Right atrium auricular region (tissue), 2 donors: ENCODE measurements around the gene SGCA. TPM values are rescaled to one million over a fixed set of nuclear protein-coding genes. Genes with fewer than 3 reads are reported as not detected.

Experiments used
- DNase-seq: peaks from one replicate; pipeline ENCODE4 v3.0.0-alpha.2; 2019; ENCODE audit warnings: low spot score
- H3K27ac ChIP-seq, 2 donors: fragments of 200-600 bp; sonication (generic); 1 replicate in 1 of 2; 2 replicates in 1 of 2; pipeline ENCODE4 v1.5.1; 2016 to 2019
- H3K27me3 ChIP-seq, 2 donors: fragments of 200-600 bp; sonication (generic); one replicate each; pipeline versions ENCODE4 v1.5.1 to v1.6.0; 2017 to 2019
- H3K36me3 ChIP-seq: fragments of 200-600 bp; sonication (generic); one replicate; pipeline ENCODE4 v1.5.1; 2016
- H3K4me1 ChIP-seq, 2 donors: fragments of 200-600 bp; sonication (generic); one replicate each; pipeline versions ENCODE4 v1.5.1 to v1.6.0; 2017 to 2019
- H3K4me3 ChIP-seq, 2 donors: fragments of 200-600 bp; sonication (generic); 1 replicate in 1 of 2; 2 replicates in 1 of 2; pipeline ENCODE4 v1.5.1; 2017 to 2019; ENCODE audit warnings: mild to moderate bottlenecking in 1 of 2, moderate library complexity in 1 of 2
- H3K9me3 ChIP-seq, 2 donors: fragments of 200-600 bp; sonication (generic); one replicate each; pipeline ENCODE4 v1.5.1; 2019
- CTCF ChIP-seq, 2 donors: fragments of 200-600 bp; sonication (generic); IDR thresholded peaks; one replicate each; pipeline ENCODE4 v1.5.1; 2019; ENCODE audit warnings: antibody characterized with exemption in 2 of 2
- total RNA-seq, 2 donors: library from RNA; depleted of rRNA; stranded (reverse); fragments of >200 nt; gene quantifications; one replicate each; pipeline ENCODE4 v1.1.0, GENCODE V29; 2016

SGCA gene
- total RNA-seq, 2 donors from 2014 or later: 120 to 207 TPM

GRCh38 chr17:50167371-50167770 lies 1.6 kb downstream of the SGCA start:
- Histone ChIP-seq H3K9me3 (no peaks in the 10 kb centered on the region), H3K36me3 (no peaks in the 10 kb centered on the region), H3K4me3 (peak overlapping the region; percentile 12 to 29), H3K27me3 (no peaks in the 10 kb centered on the region), H3K27ac (peak overlapping the region; percentile 90 to 94), H3K4me1 (peaks cover 0 to 59% of the 10 kb centered on the region in 2 donors)
- DNase-seq: no peak
- TF ChIP-seq CTCF (IDR thresholded peaks at IDR 0.05): no peak

GRCh38 chr17:50168319-50168718 lies 2.5 kb downstream of the SGCA start:
- H3K9me3 ChIP-seq: no peaks in the 10 kb centered on the region
- no peak for TF ChIP-seq CTCF (IDR thresholded peaks at IDR 0.05)
- peak overlapping the region in 1 of 2 donors; percentile 90 for H3K27ac ChIP-seq
- H3K4me3 ChIP-seq: no peak overlapping the region
- no peaks in the 10 kb centered on the region for H3K36me3 ChIP-seq
- H3K4me1 ChIP-seq: peaks cover 0 to 65% of the 10 kb centered on the region in 2 donors
- no peaks in the 10 kb centered on the region for H3K27me3 ChIP-seq
- DNase-seq: no peak

DNA sequence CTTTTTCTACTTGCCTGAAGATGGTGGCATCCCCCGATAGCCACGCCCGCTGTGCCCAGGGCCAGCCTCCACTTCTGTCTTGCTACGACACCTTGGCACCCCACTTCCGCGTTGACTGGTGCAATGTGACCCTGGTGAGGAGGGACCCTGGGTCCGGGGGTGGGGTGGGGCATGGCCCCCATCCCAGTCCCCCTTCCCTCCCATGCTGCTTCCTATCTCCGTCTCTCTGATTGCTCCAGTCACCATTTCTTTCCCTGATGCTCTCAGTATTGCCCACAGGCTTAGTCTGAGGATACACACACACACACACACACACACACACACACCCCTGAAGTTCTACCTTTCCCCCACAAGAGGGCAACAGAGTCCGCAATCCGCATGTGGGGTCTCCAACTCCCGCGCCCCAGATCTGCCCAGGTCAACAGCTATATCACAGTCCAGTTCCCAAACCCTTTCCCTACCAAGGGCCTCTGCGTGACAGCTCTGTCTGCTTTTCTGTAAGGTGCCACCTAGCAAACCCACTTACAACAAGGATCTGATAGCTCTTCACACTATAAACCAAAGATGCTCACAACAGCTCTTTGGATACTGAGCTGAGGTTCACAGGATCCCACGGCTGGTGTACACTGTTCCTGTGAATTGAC lies 3.4 kb downstream of the SGCA start:
- no peaks in the 10 kb centered on the region for H3K27me3 ChIP-seq
- TF ChIP-seq CTCF (IDR thresholded peaks at IDR 0.05): peak; percentile 66 to 77
- no peak for DNase-seq
- H3K4me3 ChIP-seq: no peak overlapping the region
- H3K36me3 ChIP-seq: no peaks in the 10 kb centered on the region
- peaks cover 0 to 67% of the 10 kb centered on the region in 2 donors for H3K4me1 ChIP-seq
- H3K9me3 ChIP-seq: no peaks in the 10 kb centered on the region
- H3K27ac ChIP-seq: peak overlapping the region in 1 of 2 donors; percentile 90

DNA sequence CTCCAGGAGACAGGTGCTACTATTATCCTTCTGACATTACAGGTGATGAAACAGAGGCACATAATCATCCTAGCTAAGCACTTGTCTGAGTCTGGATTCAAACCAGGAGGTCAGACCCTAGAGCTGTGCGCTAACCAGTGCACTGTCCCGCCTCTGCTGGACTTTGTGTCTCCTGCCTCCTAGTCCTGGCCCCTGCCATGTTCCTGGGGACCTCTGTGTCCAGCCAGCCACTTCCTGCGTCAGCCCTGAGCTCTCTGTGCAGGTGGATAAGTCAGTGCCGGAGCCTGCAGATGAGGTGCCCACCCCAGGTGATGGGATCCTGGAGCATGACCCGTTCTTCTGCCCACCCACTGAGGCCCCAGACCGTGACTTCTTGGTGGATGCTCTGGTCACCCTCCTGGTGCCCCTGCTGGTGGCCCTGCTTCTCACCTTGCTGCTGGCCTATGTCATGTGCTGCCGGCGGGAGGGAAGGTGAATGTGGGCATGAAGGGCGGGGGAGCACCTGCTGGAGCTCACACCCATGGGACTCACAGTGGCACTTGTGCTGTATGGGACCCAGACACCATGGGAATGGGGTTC lies 4.2 kb downstream of the SGCA start:
- H3K4me1 ChIP-seq: peaks cover 0 to 63% of the 10 kb centered on the region in 2 donors
- no peak overlapping the region for H3K4me3 ChIP-seq
- no peaks in the 10 kb centered on the region for H3K9me3 ChIP-seq
- TF ChIP-seq CTCF (IDR thresholded peaks at IDR 0.05): no peak
- H3K36me3 ChIP-seq: no peaks in the 10 kb centered on the region
- no peaks in the 10 kb centered on the region for H3K27me3 ChIP-seq
- DNase-seq: no peak
- H3K27ac ChIP-seq: peak overlapping the region; percentile 74 to 90

GRCh38 chr17:50170662-50171370 lies 5.0 kb downstream of the SGCA start:
- Histone ChIP-seq H3K9me3 (no peaks in the 10 kb centered on the region), H3K4me1 (peaks cover 0 to 57% of the 10 kb centered on the region in 2 donors), H3K27ac (peak overlapping the region; percentile 74 to 90), H3K36me3 (no peaks in the 10 kb centered on the region), H3K4me3 (no peak overlapping the region), H3K27me3 (no peaks in the 10 kb centered on the region)
- no peak for TF ChIP-seq CTCF (IDR thresholded peaks at IDR 0.05)
- no peak for DNase-seq
